Esophagus muscularis mucosa (tissue), 4 donors: ENCODE data around the gene HINT3. TPM values are rescaled to one million over a fixed set of nuclear protein-coding genes. Genes with fewer than 3 reads are reported as not detected.
"Not testable (repeated sequence)": the region's sequence is repeated elsewhere in the genome, so short reads cannot be mapped to it uniquely, and the experiment has no call there.

Experiments used
- DNase-seq: peaks from one replicate; pipeline ENCODE4 v3.0.0-alpha.2; 2017; ENCODE audit errors: extremely low spot score
- H3K27ac ChIP-seq, 4 donors: fragments of 200-600 bp; sonication (generic); replicated peaks in 1 of 4; 1 replicate in 3 of 4; 2 replicates in 1 of 4; pipeline ENCODE4 v1.5.1; 2016 to 2019; ENCODE audit warnings: mild to moderate bottlenecking in 1 of 4
- H3K27me3 ChIP-seq, 4 donors: fragments of 200-600 bp; sonication (generic); one replicate each; pipeline versions ENCODE4 v1.5.1 to v1.6.0; 2016 to 2019
- H3K36me3 ChIP-seq, 4 donors: fragments of 200-600 bp; sonication (generic); one replicate each; pipeline ENCODE4 v1.5.1; 2016 to 2019
- H3K4me1 ChIP-seq, 4 donors: fragments of 200-600 bp; sonication (generic); one replicate each; pipeline ENCODE4 v1.5.1; 2016 to 2019
- H3K4me3 ChIP-seq, 4 donors: fragments of 200-600 bp; sonication (generic); 1 replicate in 2 of 4; 2 replicates in 2 of 4; pipeline ENCODE4 v1.5.1; 2016 to 2019; ENCODE audit warnings: mild to moderate bottlenecking in 4 of 4, moderate library complexity in 1 of 4
- H3K9me3 ChIP-seq, 4 donors: fragments of 200-600 bp; sonication (generic); 1 replicate in 3 of 4; 2 replicates in 1 of 4; pipeline ENCODE4 v1.5.1; 2016 to 2019
- CTCF ChIP-seq, 3 experiments: fragments of 200-600 bp in 2 of 3; fragments of 450-650 bp in 1 of 3; sonication (generic) in 2 of 3; IDR thresholded peaks; one replicate each; pipeline ENCODE4 v1.5.1; 2017 to 2019; ENCODE audit warnings: antibody characterized with exemption in 3 of 3, mild to moderate bottlenecking in 2 of 3, moderate library complexity in 1 of 3
- EP300 ChIP-seq: sonication (generic); formaldehyde crosslinking; IDR thresholded peaks from one replicate; pipeline ENCODE4 v1.6.1; 2017; ENCODE audit warnings: antibody characterized with exemption
- POLR2A ChIP-seq: fragments of 450-650 bp; IDR thresholded peaks from one replicate; pipeline ENCODE4 v1.6.1; 2017; ENCODE audit warnings: antibody characterized with exemption, moderate library complexity, mild to moderate bottlenecking, low read depth
- POLR2AphosphoS5 ChIP-seq, 2 donors: sonication (generic); formaldehyde crosslinking; IDR thresholded peaks; one replicate each; pipeline ENCODE4 v1.6.1; 2017; ENCODE audit warnings: antibody characterized with exemption in 2 of 2
- WGBS: methylation state at CpG from one replicate; pipeline ENCODE4 v1.1.5; 2018; 5-methylcytosine and 5-hydroxymethylcytosine counted together
- intact Hi-C: fragments of 100-400 bp; cut with DNase I; formaldehyde crosslinking; loops from one replicate; pipeline ENCODE4 v1.15.1; 2023
- total RNA-seq, 4 donors: library from RNA; depleted of rRNA; stranded (reverse); fragments of >200 nt; gene quantifications; one replicate each; pipeline versions ENCODE4 v1.1.0 to v1.2.1, GENCODE V29; 2016

The HINT3 gene
- total RNA-seq, 4 donors from 2014 or later = 33.8 to 49.3 (median 35.8) TPM

GRCh38 chr6:125950293-125950692 lies 6.3 kb upstream of the HINT3 start:
- Histone ChIP-seq H3K27ac (no peak overlapping the region), H3K9me3 (no peaks in the 10 kb centered on the region), H3K27me3 (peaks cover 0 to 8% (median 0%) of the 10 kb centered on the region in 4 donors), H3K4me1 (peaks cover 0 to under 1% (median 0%) of the 10 kb centered on the region in 4 donors), H3K4me3 (no peak overlapping the region), H3K36me3 (no peaks in the 10 kb centered on the region)
- 85% methylated on average over 6 of the region's 6 CpGs for WGBS
- no peak for DNase-seq
- intact Hi-C loops = loop anchor here (10.0 kb wide), 1 partner anchor 645 kb away; the partner anchor contains the start of gene HDDC2
- TF ChIP-seq EP300 = no peak
- TF ChIP-seq POLR2A = no peak
- no peak for TF ChIP-seq POLR2AphosphoS5 (IDR thresholded peaks at IDR 0.05)
- no peak for TF ChIP-seq CTCF (IDR thresholded peaks at IDR 0.05)

DNA sequence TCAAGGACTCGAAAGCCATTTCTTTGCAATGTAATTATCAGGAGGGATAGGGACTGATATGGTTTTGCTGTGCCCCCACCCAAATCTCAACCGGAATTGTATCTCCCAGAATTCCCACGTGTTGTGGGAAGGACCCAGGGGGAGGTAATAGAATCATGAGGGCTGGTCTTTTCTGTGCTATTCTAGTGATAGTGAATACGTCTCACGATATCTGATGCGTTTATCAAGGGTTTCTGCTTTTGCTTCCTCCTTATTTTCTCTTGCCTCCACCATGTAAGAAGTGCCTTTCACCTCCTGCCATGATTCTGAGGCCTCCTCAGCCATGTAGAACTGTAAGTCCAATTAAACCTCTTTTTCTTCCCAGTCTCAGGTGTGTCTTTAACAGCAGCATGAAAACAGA lies 5.9 kb upstream of the HINT3 start:
- not testable (repeated sequence) for H3K9me3 ChIP-seq, H3K27ac ChIP-seq, H3K4me3 ChIP-seq, DNase-seq, H3K36me3 ChIP-seq, H3K27me3 ChIP-seq, H3K4me1 ChIP-seq
- WGBS = 81% methylated on average over 6 of the region's 6 CpGs
- intact Hi-C loops = loop anchor here (10.0 kb wide), 1 partner anchor 646 kb away; the partner anchor contains the start of gene HDDC2

- peaks cover 4 to 5% (median 5%) of the 10 kb centered on the region in 4 donors for H3K4me1 ChIP-seq
- H3K4me3 ChIP-seq = no peak overlapping the region
- H3K27ac ChIP-seq = no peak overlapping the region
- no peak for TF ChIP-seq POLR2AphosphoS5 (IDR thresholded peaks at IDR 0.05)
- no peak for TF ChIP-seq CTCF (IDR thresholded peaks at IDR 0.05)
- no peak for TF ChIP-seq POLR2A
- no peak for TF ChIP-seq EP300
- no peaks in the 10 kb centered on the region for H3K36me3 ChIP-seq
- peaks cover 0 to 8% (median 0%) of the 10 kb centered on the region in 4 donors for H3K27me3 ChIP-seq
- H3K9me3 ChIP-seq = no peaks in the 10 kb centered on the region
- 85% methylated on average over 1 of the region's 1 CpG for WGBS
- DNase-seq = no peak
- intact Hi-C loops = loop anchor here (10.0 kb wide), 1 partner anchor 647 kb away; the partner anchor contains the start of gene HDDC2
Measured at GRCh38 chr6:125951323-125951722, 5.2 kb upstream of the HINT3 start.

DNA sequence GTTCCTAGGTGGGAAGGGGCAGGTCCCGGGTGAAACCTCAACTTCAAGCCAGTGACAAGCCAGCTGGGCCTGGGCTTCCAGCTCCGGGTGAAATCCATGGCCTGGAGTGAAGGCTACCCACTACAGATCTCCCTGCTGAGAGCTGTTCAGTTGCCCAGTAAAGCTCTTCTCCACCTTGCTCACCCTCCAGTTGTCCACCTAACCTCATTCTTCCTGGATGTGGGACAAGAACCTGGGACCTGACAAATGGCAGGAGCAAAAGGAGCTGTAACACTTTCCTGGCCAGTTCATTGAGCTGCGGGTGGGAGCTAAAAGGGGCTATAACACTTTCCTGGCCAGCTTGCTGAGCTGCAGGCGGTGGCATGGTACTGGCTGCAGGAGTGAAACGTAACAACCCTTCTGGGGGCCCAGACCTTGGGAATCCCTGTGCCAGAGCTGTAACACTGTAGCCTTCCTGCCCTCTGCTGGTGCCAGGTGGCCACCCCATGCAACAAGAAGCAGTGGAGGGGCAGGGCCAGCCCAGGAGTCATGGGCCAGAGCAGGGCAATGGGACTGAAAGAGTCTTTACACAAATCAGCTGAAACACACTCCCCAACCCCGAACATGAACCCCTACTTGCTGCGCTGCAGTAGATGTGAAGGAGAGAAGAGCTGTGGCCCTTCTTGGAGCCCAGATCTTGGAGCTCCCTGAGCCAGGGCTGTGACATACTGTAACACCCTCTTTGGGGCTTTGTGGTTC lies 3.6 kb upstream of the HINT3 start:
- no peaks in the 10 kb centered on the region for H3K9me3 ChIP-seq
- 72% methylated on average over 5 of the region's 7 CpGs for WGBS

More for the DNA sequence above, 3.6 kb upstream of the HINT3 start:
- H3K4me3 ChIP-seq = no peak overlapping the region
- H3K27ac ChIP-seq = no peak overlapping the region
- no peaks in the 10 kb centered on the region for H3K36me3 ChIP-seq
- H3K4me1 ChIP-seq = peaks cover 6 to 12% (median 11%) of the 10 kb centered on the region in 4 donors
- H3K27me3 ChIP-seq = peaks cover 0 to 8% (median 0%) of the 10 kb centered on the region in 4 donors
- intact Hi-C loops = loop anchor here (10.0 kb wide), 1 partner anchor 648 kb away; the partner anchor contains the start of gene HDDC2
- no peak for DNase-seq
- TF ChIP-seq POLR2A = no peak
- TF ChIP-seq POLR2AphosphoS5 (IDR thresholded peaks at IDR 0.05) = no peak
- no peak for TF ChIP-seq EP300
- no peak for TF ChIP-seq CTCF (IDR thresholded peaks at IDR 0.05)
